K562 (cell line): ENCODE results near the gene TXLNG. TPM values are rescaled to one million over a fixed set of nuclear protein-coding genes. Genes with fewer than 3 reads are reported as not detected.

Experiments used
- ATAC-seq: fragments of 200-7000 bp; cut with Tn5 transposase; 3 replicates; pipeline ENCODE4 v1.9.1; 2020; ENCODE audit warnings: moderate library complexity
- BruUV-seq: library from RNA; stranded (reverse); fragments of 400-500 nt; replicated peaks from 2 replicates; lab custom pipeline; 2021; lab: Mats Ljungman, UMichigan
- CTCF ChIA-PET: fragments of 300-600 bp; formaldehyde crosslinking; extraction: SDS; loops from one replicate; lab custom pipeline; 2021; ENCODE audit warnings: low intra/inter-chr PET ratio; lab: Yijun Ruan, JAX
- POLR2A ChIA-PET: fragments of 300-600, 350-650 bp; sonication (Branson Sonifier 250); formaldehyde crosslinking; extraction: SDS; loops from one replicate; lab custom pipeline; 2021; ENCODE audit warnings: antibody characterized with exemption, inconsistent platforms; lab: Yijun Ruan, JAX
- DNase-seq, 4 experiments: peaks; one replicate each; pipeline versions ENCODE4 v3.0.0 to v3.0.0-alpha.2; 2011 to 2018; ENCODE audit warnings: low spot score in 3 of 4, mixed read lengths in 3 of 4; ENCODE audit errors: extremely low read depth in 1 of 4
- FAIRE-seq: peaks from 2 replicates; lab custom pipeline; 2011; peaks lifted over from hg19 to GRCh38; lab: Jason Lieb, UNC
- H2AFZ ChIP-seq: 2 replicates; pipeline ENCODE4 v1.6.0; 2011; ENCODE audit warnings: low read depth, low read length, control low read depth, inconsistent platforms
- H3K27ac ChIP-seq: fragments of 200-600 bp; 3 replicates; pipeline ENCODE4 v1.8.0; 2011; ENCODE audit warnings: low read depth, mild to moderate bottlenecking, control low read depth, inconsistent platforms, low read length, moderate library complexity, mixed read lengths; ENCODE audit errors: extremely low read depth
- H3K27me3 ChIP-seq, 2 experiments: fragments of 300-600 bp in 1 of 2; 2 replicates in 1 of 2; 3 replicates in 1 of 2; pipeline versions ENCODE4 v1.6.0 to v1.8.0; 2011; ENCODE audit warnings: inconsistent platforms in 2 of 2, low read length in 2 of 2, mild to moderate bottlenecking in 1 of 2, mixed read lengths in 1 of 2, moderate library complexity in 1 of 2; ENCODE audit not compliant: control insufficient read depth in 2 of 2, insufficient read depth in 2 of 2
- H3K36me3 ChIP-seq: fragments of 300-600 bp; 3 replicates; pipeline ENCODE4 v1.8.0; 2011; ENCODE audit warnings: mild to moderate bottlenecking, low read length, inconsistent platforms; ENCODE audit not compliant: control insufficient read depth, insufficient read depth
- H3K4me1 ChIP-seq, 2 experiments: fragments of 200-600 bp in 1 of 2; replicated peaks in 1 of 2; 2 replicates in 1 of 2; 3 replicates in 1 of 2; pipeline versions ENCODE4 v1.5.1 to v1.8.0; 2011; ENCODE audit warnings: inconsistent platforms in 2 of 2, low read length in 2 of 2, mild to moderate bottlenecking in 1 of 2, mixed read lengths in 1 of 2, moderate library complexity in 1 of 2; ENCODE audit not compliant: control insufficient read depth in 2 of 2, insufficient read depth in 2 of 2
- H3K4me2 ChIP-seq: 2 replicates; pipeline ENCODE4 v1.6.1; 2011; ENCODE audit warnings: low read length, control low read depth, inconsistent platforms, mixed read lengths; ENCODE audit not compliant: insufficient read depth
- H3K4me3 ChIP-seq: fragments of 200-600 bp; sonication (generic), shearing (Covaris generic); 2 replicates; pipeline ENCODE4 v1.5.1; 2016; ENCODE audit warnings: control low read depth, inconsistent platforms
- H3K79me2 ChIP-seq: fragments of 200-600 bp; 3 replicates; pipeline ENCODE4 v1.8.0; 2011; ENCODE audit warnings: low read length, inconsistent platforms; ENCODE audit not compliant: control insufficient read depth, insufficient read depth
- H3K9ac ChIP-seq, 2 experiments: 2 replicates each; pipeline versions ENCODE4 v1.6.0 to v1.6.1; 2011; ENCODE audit warnings: low read depth in 2 of 2, low read length in 2 of 2, control low read depth in 1 of 2, inconsistent platforms in 1 of 2, mild to moderate bottlenecking in 1 of 2, mixed read lengths in 1 of 2; ENCODE audit not compliant: insufficient read depth in 1 of 2
- H3K9me1 ChIP-seq: one replicate; pipeline ENCODE4 v1.6.0; 2011; ENCODE audit warnings: inconsistent platforms, mild to moderate bottlenecking, low read length, moderate library complexity; ENCODE audit not compliant: control insufficient read depth, insufficient read depth
- H3K9me3 ChIP-seq: replicated peaks from 2 replicates; pipeline ENCODE4 v1.5.1; 2011; ENCODE audit warnings: low read depth, low read length, inconsistent platforms; ENCODE audit not compliant: control insufficient read depth, insufficient read depth
- H4K20me1 ChIP-seq: replicated peaks from 2 replicates; pipeline ENCODE4 v1.6.1; 2011; ENCODE audit warnings: low read length, inconsistent platforms, mixed read lengths; ENCODE audit not compliant: control insufficient read depth, insufficient read depth
- CBX1 ChIP-seq: sonication (generic); IDR thresholded peaks from 2 replicates; pipeline ENCODE4 v1.6.1; 2016; ENCODE audit warnings: antibody characterized with exemption, low read depth, mild to moderate bottlenecking
- ELF4 ChIP-seq: fragments of 450-650 bp; formaldehyde crosslinking; IDR thresholded peaks from 2 replicates; pipeline ENCODE4 v1.4.0; 2022; ENCODE audit warnings: missing genetic modification characterization
- HDAC2 ChIP-seq: fragments of 450-650 bp; IDR thresholded peaks from 2 replicates; pipeline ENCODE4 v1.6.1; 2016; ENCODE audit warnings: mild to moderate bottlenecking
- KLF1 ChIP-seq: fragments of 450-650 bp; IDR thresholded peaks from 2 replicates; pipeline ENCODE4 v1.6.1; 2016; ENCODE audit warnings: missing genetic modification characterization, missing compliant biosample characterization
- MCM7 ChIP-seq, 2 experiments: fragments of 450-650 bp; IDR thresholded peaks; 2 replicates each; pipeline ENCODE4 v1.6.1; 2016 to 2018
- NCOA4 ChIP-seq: fragments of 450-650 bp; IDR thresholded peaks from 2 replicates; pipeline ENCODE4 v1.6.1; 2018; ENCODE audit warnings: mild to moderate bottlenecking; ENCODE audit not compliant: partially characterized antibody
- RUNX1 ChIP-seq: sonication (generic); IDR thresholded peaks from 2 replicates; pipeline ENCODE4 v1.6.1; 2016; ENCODE audit warnings: antibody characterized with exemption, low read depth
- ZNF134 ChIP-seq: fragments of 250-450 bp; sonication (Bioruptor Pico); conservative IDR thresholded peaks from 2 replicates; pipeline ENCODE4 v1.4.0; 2020
- ZNF444 ChIP-seq: fragments of 250-450 bp; sonication (Bioruptor Pico); IDR thresholded peaks from 2 replicates; pipeline ENCODE4 v1.4.0; 2020; ENCODE audit warnings: mild to moderate bottlenecking, moderate library complexity
- ZNF79 ChIP-seq: fragments of 250-450 bp; sonication (Bioruptor Pico); IDR thresholded peaks from 2 replicates; pipeline ENCODE4 v1.4.0; 2020; ENCODE audit warnings: low read depth, mild to moderate bottlenecking, moderate library complexity
- WGBS: fragments of 100-300 bp; shearing (Covaris generic); methylation state at CpG from one replicate; pipeline ENCODE4 v1.1.6; 2016; ENCODE audit warnings: low coverage, mixed read lengths; ENCODE audit not compliant: insufficient coverage; ENCODE audit errors: missing lambda C conversion rate; 5-methylcytosine and 5-hydroxymethylcytosine counted together
- in situ Hi-C: fragments of 300-500 bp; cut with MboI; formaldehyde crosslinking; loops from 4 replicates; pipeline ENCODE4 v1.15.0; 2018; ENCODE audit warnings: inconsistent platforms, mixed read lengths
- intact Hi-C: fragments of 100-400 bp; cut with micrococcal nuclease; formaldehyde crosslinking; loops from 2 replicates; pipeline ENCODE4 v1.14.2; 2022
- polyA plus RNA-seq, 8 experiments: library from polyadenylated mRNA; depleted of rRNA in 4 of 8; stranded (reverse) in 5 of 8; unstranded in 3 of 8; fragments of >200 nt; fragmentation: Nextera tagmentation in 2 of 8; fragmentation: Illumina TruSeq in 1 of 8; extraction: Ambion mirVana in 2 of 8; extraction: Trizol in 1 of 8; gene quantifications; 2 replicates each; pipeline versions ENCODE4 v1.2.1 to v1.2.3, GENCODE V29; 2011 to 2014; ENCODE audit warnings: inconsistent platforms in 1 of 8, missing spikeins in 1 of 8
- total RNA-seq, 7 experiments: library from RNA; depleted of rRNA in 6 of 7; stranded (reverse); fragments of >200 nt in 6 of 7; fragmentation: Illumina TruSeq in 2 of 7; extraction: Trizol in 2 of 7; gene quantifications; 2 replicates each; pipeline versions ENCODE4 v1.2.1 to v1.2.3, GENCODE V29; 2011 to 2021; ENCODE audit warnings: low replicate concordance in 1 of 7
- TF ChIP-seq, protein P1 (sequence below): fragments of 450-650 bp; IDR thresholded peaks from 2 replicates; pipeline ENCODE4 v1.6.1; 2016; ENCODE audit warnings: mild to moderate bottlenecking, moderate library complexity
- TF ChIP-seq, protein P2 (sequence below): IDR thresholded peaks from 3 replicates; pipeline ENCODE4 v1.6.1; 2011; ENCODE audit warnings: borderline replicate concordance, mild to moderate bottlenecking; ENCODE audit not compliant: insufficient read length, insufficient read depth

Gene TXLNG
- total and polyA plus RNA-seq, 9 of the 15 experiments (the other 6 are each of a cell fraction or from before 2014, with no cell fraction given): 13.1 to 47.0 (median 31.6) TPM

DNA sequence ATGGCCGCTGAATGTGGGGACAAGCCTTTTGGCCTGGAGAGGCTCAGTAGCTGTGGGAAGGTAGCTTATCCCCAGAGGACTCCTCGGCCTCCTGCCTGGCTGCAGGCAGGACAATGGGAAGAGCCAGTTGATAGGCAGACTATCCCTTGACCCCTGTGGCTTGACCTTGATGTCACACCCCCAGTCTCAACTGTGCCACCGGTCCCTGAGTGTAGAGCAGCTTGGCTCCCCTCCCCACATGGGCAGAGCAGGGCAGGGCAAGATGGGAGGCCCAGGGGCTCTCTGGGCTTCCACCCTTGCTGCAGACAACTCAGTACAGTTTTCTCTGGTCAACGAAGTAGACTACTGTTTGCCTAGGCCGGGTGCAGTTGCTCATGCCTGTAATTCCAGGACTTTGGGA is 41.2 kb upstream of the TXLNG start:
- POLR2A ChIA-PET: interaction anchor here (1.2 to 1.6 kb wide), 2 partner anchors 14 to 26 kb away, joined by 4 to 5 read pairs; no protein-coding TSS in a partner anchor
- Histone ChIP-seq H3K4me2 (no peak overlapping the region), H3K9ac (no peak overlapping the region), H3K79me2 (no peaks in the 10 kb centered on the region; the same call in 2 of the 3 replicates), H3K4me1 (no peaks in the 10 kb centered on the region), H3K9me3 (no peaks in the 10 kb centered on the region), H2AFZ (no peak overlapping the region), H4K20me1 (no peaks in the 10 kb centered on the region), H3K27me3 (no peaks in the 10 kb centered on the region), H3K36me3 (peaks cover 60% of the 10 kb centered on the region), H3K4me3 (no peak overlapping the region), H3K27ac (no peak overlapping the region), H3K9me1 (no peaks in the 10 kb centered on the region)
- ATAC-seq (no peak; the same call in 2 of the 3 replicates), DNase-seq (no peak), FAIRE-seq (no peak)
- CTCF ChIA-PET: no interaction called here
- WGBS: 73% methylated on average over 5 of the region's 5 CpGs
- BruUV-seq: no TSS peak
- in situ Hi-C loops (no loop called here), intact Hi-C loops (no loop called here)
- TF ChIP-seq ELF4: no peak
- TF ChIP-seq, protein P1, sequence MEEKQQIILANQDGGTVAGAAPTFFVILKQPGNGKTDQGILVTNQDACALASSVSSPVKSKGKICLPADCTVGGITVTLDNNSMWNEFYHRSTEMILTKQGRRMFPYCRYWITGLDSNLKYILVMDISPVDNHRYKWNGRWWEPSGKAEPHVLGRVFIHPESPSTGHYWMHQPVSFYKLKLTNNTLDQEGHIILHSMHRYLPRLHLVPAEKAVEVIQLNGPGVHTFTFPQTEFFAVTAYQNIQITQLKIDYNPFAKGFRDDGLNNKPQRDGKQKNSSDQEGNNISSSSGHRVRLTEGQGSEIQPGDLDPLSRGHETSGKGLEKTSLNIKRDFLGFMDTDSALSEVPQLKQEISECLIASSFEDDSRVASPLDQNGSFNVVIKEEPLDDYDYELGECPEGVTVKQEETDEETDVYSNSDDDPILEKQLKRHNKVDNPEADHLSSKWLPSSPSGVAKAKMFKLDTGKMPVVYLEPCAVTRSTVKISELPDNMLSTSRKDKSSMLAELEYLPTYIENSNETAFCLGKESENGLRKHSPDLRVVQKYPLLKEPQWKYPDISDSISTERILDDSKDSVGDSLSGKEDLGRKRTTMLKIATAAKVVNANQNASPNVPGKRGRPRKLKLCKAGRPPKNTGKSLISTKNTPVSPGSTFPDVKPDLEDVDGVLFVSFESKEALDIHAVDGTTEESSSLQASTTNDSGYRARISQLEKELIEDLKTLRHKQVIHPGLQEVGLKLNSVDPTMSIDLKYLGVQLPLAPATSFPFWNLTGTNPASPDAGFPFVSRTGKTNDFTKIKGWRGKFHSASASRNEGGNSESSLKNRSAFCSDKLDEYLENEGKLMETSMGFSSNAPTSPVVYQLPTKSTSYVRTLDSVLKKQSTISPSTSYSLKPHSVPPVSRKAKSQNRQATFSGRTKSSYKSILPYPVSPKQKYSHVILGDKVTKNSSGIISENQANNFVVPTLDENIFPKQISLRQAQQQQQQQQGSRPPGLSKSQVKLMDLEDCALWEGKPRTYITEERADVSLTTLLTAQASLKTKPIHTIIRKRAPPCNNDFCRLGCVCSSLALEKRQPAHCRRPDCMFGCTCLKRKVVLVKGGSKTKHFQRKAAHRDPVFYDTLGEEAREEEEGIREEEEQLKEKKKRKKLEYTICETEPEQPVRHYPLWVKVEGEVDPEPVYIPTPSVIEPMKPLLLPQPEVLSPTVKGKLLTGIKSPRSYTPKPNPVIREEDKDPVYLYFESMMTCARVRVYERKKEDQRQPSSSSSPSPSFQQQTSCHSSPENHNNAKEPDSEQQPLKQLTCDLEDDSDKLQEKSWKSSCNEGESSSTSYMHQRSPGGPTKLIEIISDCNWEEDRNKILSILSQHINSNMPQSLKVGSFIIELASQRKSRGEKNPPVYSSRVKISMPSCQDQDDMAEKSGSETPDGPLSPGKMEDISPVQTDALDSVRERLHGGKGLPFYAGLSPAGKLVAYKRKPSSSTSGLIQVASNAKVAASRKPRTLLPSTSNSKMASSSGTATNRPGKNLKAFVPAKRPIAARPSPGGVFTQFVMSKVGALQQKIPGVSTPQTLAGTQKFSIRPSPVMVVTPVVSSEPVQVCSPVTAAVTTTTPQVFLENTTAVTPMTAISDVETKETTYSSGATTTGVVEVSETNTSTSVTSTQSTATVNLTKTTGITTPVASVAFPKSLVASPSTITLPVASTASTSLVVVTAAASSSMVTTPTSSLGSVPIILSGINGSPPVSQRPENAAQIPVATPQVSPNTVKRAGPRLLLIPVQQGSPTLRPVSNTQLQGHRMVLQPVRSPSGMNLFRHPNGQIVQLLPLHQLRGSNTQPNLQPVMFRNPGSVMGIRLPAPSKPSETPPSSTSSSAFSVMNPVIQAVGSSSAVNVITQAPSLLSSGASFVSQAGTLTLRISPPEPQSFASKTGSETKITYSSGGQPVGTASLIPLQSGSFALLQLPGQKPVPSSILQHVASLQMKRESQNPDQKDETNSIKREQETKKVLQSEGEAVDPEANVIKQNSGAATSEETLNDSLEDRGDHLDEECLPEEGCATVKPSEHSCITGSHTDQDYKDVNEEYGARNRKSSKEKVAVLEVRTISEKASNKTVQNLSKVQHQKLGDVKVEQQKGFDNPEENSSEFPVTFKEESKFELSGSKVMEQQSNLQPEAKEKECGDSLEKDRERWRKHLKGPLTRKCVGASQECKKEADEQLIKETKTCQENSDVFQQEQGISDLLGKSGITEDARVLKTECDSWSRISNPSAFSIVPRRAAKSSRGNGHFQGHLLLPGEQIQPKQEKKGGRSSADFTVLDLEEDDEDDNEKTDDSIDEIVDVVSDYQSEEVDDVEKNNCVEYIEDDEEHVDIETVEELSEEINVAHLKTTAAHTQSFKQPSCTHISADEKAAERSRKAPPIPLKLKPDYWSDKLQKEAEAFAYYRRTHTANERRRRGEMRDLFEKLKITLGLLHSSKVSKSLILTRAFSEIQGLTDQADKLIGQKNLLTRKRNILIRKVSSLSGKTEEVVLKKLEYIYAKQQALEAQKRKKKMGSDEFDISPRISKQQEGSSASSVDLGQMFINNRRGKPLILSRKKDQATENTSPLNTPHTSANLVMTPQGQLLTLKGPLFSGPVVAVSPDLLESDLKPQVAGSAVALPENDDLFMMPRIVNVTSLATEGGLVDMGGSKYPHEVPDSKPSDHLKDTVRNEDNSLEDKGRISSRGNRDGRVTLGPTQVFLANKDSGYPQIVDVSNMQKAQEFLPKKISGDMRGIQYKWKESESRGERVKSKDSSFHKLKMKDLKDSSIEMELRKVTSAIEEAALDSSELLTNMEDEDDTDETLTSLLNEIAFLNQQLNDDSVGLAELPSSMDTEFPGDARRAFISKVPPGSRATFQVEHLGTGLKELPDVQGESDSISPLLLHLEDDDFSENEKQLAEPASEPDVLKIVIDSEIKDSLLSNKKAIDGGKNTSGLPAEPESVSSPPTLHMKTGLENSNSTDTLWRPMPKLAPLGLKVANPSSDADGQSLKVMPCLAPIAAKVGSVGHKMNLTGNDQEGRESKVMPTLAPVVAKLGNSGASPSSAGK: no peak
- TF ChIP-seq MCM7 (IDR thresholded peaks at IDR 0.05): no peak
- no peak for TF ChIP-seq RUNX1
- TF ChIP-seq KLF1: no peak
- TF ChIP-seq, protein P2, sequence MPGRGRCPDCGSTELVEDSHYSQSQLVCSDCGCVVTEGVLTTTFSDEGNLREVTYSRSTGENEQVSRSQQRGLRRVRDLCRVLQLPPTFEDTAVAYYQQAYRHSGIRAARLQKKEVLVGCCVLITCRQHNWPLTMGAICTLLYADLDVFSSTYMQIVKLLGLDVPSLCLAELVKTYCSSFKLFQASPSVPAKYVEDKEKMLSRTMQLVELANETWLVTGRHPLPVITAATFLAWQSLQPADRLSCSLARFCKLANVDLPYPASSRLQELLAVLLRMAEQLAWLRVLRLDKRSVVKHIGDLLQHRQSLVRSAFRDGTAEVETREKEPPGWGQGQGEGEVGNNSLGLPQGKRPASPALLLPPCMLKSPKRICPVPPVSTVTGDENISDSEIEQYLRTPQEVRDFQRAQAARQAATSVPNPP: no peak
- TF ChIP-seq NCOA4: no peak
- no peak for TF ChIP-seq HDAC2
- no peak for TF ChIP-seq ZNF134
- no peak for TF ChIP-seq ZNF79 (CRISPR knock-in tag)
- TF ChIP-seq CBX1: no peak
- TF ChIP-seq ZNF444: no peak
